HEK293 (cell line): ENCODE data around the gene TAF10.

Source experiments
- SALL2 ChIP-seq: fragments of 450-650 bp; formaldehyde crosslinking; IDR thresholded peaks from 2 replicates; pipeline ENCODE4 v1.5.0; 2017; ENCODE audit warnings: missing biosample characterization, mild to moderate bottlenecking, missing genetic modification characterization, borderline replicate concordance
- YY1 ChIP-seq: fragments of 450-650 bp; formaldehyde crosslinking; IDR thresholded peaks from 2 replicates; pipeline ENCODE4 v1.5.1; 2018; ENCODE audit warnings: missing biosample characterization, missing genetic modification characterization
- TF ChIP-seq, protein P1 (sequence below): fragments of 450-650 bp; formaldehyde crosslinking; IDR thresholded peaks from 2 replicates; pipeline ENCODE4 v1.5.1; 2016; ENCODE audit warnings: missing biosample characterization, missing genetic modification characterization
- TF ChIP-seq, protein P2 (sequence below): fragments of 450-650 bp; formaldehyde crosslinking; IDR thresholded peaks from 2 replicates; pipeline ENCODE4 v1.5.1; 2016; ENCODE audit warnings: missing biosample characterization, missing genetic modification characterization

GRCh38 chr11:6658647-6659046 lies 46.6 kb upstream of the TAF10 start:
- TF ChIP-seq YY1 (tag by site-specific recombination) (no peak), SALL2 (no peak)
- TF ChIP-seq, protein P1, sequence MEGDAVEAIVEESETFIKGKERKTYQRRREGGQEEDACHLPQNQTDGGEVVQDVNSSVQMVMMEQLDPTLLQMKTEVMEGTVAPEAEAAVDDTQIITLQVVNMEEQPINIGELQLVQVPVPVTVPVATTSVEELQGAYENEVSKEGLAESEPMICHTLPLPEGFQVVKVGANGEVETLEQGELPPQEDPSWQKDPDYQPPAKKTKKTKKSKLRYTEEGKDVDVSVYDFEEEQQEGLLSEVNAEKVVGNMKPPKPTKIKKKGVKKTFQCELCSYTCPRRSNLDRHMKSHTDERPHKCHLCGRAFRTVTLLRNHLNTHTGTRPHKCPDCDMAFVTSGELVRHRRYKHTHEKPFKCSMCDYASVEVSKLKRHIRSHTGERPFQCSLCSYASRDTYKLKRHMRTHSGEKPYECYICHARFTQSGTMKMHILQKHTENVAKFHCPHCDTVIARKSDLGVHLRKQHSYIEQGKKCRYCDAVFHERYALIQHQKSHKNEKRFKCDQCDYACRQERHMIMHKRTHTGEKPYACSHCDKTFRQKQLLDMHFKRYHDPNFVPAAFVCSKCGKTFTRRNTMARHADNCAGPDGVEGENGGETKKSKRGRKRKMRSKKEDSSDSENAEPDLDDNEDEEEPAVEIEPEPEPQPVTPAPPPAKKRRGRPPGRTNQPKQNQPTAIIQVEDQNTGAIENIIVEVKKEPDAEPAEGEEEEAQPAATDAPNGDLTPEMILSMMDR (tag by site-specific recombination), result no peak
- TF ChIP-seq, protein P2, sequence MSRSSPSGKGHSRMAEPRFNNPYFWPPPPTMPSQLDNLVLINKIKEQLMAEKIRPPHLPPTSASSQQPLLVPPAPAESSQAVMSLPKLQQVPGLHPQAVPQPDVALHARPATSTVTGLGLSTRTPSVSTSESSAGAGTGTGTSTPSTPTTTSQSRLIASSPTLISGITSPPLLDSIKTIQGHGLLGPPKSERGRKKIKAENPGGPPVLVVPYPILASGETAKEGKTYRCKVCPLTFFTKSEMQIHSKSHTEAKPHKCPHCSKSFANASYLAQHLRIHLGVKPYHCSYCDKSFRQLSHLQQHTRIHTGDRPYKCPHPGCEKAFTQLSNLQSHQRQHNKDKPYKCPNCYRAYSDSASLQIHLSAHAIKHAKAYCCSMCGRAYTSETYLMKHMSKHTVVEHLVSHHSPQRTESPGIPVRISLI (tag by site-specific recombination), result no peak
